ENCODE measurements around the gene BACH2.

DNA sequence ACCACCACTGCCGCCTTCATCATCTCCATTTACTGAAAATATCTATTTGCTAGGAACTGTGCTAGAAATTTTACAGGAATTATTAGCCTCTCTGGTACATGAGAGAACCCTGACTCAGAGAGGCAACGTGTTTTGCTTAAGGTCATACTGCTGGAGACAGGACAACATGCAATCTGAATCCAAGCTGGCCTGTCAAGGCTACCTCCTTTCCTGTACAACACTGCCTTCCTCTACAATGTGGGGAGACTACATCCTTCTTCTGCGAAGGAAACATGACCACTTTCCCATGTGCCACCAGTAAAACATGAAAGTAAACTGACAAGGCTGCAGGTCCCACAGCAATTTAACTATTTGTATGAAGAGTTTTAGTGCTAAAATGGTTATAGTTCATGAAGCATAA is 200.9 kb downstream of the BACH2 start:
- TF ChIP-seq, protein P1, sequence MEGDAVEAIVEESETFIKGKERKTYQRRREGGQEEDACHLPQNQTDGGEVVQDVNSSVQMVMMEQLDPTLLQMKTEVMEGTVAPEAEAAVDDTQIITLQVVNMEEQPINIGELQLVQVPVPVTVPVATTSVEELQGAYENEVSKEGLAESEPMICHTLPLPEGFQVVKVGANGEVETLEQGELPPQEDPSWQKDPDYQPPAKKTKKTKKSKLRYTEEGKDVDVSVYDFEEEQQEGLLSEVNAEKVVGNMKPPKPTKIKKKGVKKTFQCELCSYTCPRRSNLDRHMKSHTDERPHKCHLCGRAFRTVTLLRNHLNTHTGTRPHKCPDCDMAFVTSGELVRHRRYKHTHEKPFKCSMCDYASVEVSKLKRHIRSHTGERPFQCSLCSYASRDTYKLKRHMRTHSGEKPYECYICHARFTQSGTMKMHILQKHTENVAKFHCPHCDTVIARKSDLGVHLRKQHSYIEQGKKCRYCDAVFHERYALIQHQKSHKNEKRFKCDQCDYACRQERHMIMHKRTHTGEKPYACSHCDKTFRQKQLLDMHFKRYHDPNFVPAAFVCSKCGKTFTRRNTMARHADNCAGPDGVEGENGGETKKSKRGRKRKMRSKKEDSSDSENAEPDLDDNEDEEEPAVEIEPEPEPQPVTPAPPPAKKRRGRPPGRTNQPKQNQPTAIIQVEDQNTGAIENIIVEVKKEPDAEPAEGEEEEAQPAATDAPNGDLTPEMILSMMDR (IDR thresholded peaks at IDR 0.05) = no peak
- no peak for TF ChIP-seq POLR2A (IDR thresholded peaks at IDR 0.05)
